Endothelial cell of umbilical vein (primary cell): Measurements from ENCODE around the gene PLAGL2. TPM values are rescaled to one million over a fixed set of nuclear protein-coding genes. Genes with fewer than 3 reads are reported as not detected.

Experiments used
- BruUV-seq: library from RNA; stranded (reverse); fragments of 400-500 nt; replicated peaks from 2 replicates; lab custom pipeline; 2021; lab: Mats Ljungman, UMichigan
- CTCF ChIA-PET: fragments of 300-600, 350-600 bp; sonication (Branson Sonifier 250); formaldehyde crosslinking; loops from one replicate; lab custom pipeline; 2021; ENCODE audit warnings: antibody characterized with exemption, inconsistent platforms; lab: Charles Lee
- POLR2A ChIA-PET: fragments of 300-600, 350-600 bp; sonication (Branson Sonifier 250); formaldehyde crosslinking; loops from one replicate; lab custom pipeline; 2021; ENCODE audit warnings: antibody characterized with exemption, inconsistent platforms; lab: Charles Lee
- DNase-seq: peaks from one replicate; pipeline ENCODE4 v3.0.0-alpha.2; 2011; ENCODE audit warnings: low read depth, low spot score
- FAIRE-seq: peaks from 2 replicates; lab custom pipeline; 2011; peaks lifted over from hg19 to GRCh38; lab: Jason Lieb, UNC
- H2AFZ ChIP-seq: 2 replicates; pipeline ENCODE4 v1.6.0; 2012; ENCODE audit warnings: low read depth, low read length, control low read depth, inconsistent platforms
- H3K27ac ChIP-seq: 2 replicates; pipeline ENCODE4 v1.5.1; 2011; ENCODE audit warnings: low read depth, mild to moderate bottlenecking, control low read depth, low read length, moderate library complexity; ENCODE audit not compliant: insufficient read depth
- H3K27me3 ChIP-seq, 2 experiments: 2 replicates each; pipeline versions ENCODE4 v1.6.0 to v1.6.1; 2011; ENCODE audit warnings: low read length in 2 of 2, mixed read lengths in 1 of 2; ENCODE audit not compliant: control insufficient read depth in 2 of 2, insufficient read depth in 2 of 2
- H3K36me3 ChIP-seq, 2 experiments: 2 replicates in 1 of 2; 3 replicates in 1 of 2; pipeline ENCODE4 v1.5.1; 2011; ENCODE audit warnings: low read length in 2 of 2, mild to moderate bottlenecking in 1 of 2, moderate library complexity in 1 of 2; ENCODE audit not compliant: control insufficient read depth in 2 of 2, insufficient read depth in 2 of 2; ENCODE audit errors: extremely low read depth in 1 of 2
- H3K4me1 ChIP-seq: 3 replicates; pipeline ENCODE4 v1.5.1; 2011; ENCODE audit warnings: mild to moderate bottlenecking, low read length; ENCODE audit not compliant: control insufficient read depth, insufficient read depth; ENCODE audit errors: extremely low read depth
- H3K4me2 ChIP-seq: 2 replicates; pipeline ENCODE4 v1.6.1; 2011; ENCODE audit warnings: low read length, control low read depth, mixed read lengths; ENCODE audit not compliant: insufficient read depth
- H3K4me3 ChIP-seq, 3 experiments: fragments of 200-600 bp in 1 of 3; sonication (generic), shearing (Covaris generic) in 1 of 3; replicated peaks in 1 of 3; 2 replicates each; pipeline ENCODE4 v1.5.1; 2011 to 2016; ENCODE audit warnings: control low read depth in 3 of 3, low read length in 3 of 3, mild to moderate bottlenecking in 2 of 3, inconsistent platforms in 1 of 3, low read depth in 1 of 3, moderate library complexity in 1 of 3; ENCODE audit not compliant: insufficient read depth in 1 of 3
- H3K79me2 ChIP-seq: 2 replicates; pipeline ENCODE4 v1.6.0; 2012; ENCODE audit warnings: low read length, inconsistent platforms; ENCODE audit not compliant: control insufficient read depth, insufficient read depth
- H3K9ac ChIP-seq: replicated peaks from 2 replicates; pipeline ENCODE3; 2011; ENCODE audit warnings: low read length, control low read depth; ENCODE audit not compliant: insufficient read depth; ENCODE audit errors: extremely low read depth
- H3K9me1 ChIP-seq: replicated peaks from 3 replicates; pipeline ENCODE4 v1.6.0; 2011; ENCODE audit warnings: mild to moderate bottlenecking, low read length; ENCODE audit not compliant: control insufficient read depth, insufficient read depth; ENCODE audit errors: extremely low read depth
- H3K9me3 ChIP-seq: replicated peaks from 2 replicates; pipeline ENCODE4 v1.5.1; 2012; ENCODE audit warnings: low read length, inconsistent platforms; ENCODE audit not compliant: control insufficient read depth, insufficient read depth
- H4K20me1 ChIP-seq: replicated peaks from 2 replicates; pipeline ENCODE3; 2011; ENCODE audit warnings: mild to moderate bottlenecking, low read length; ENCODE audit not compliant: control insufficient read depth, insufficient read depth; ENCODE audit errors: extremely low read depth
- CTCF ChIP-seq, 2 donors: IDR thresholded peaks; 1 replicate in 1 of 2; 2 replicates in 1 of 2; pipeline ENCODE4 v1.5.1; 2011; ENCODE audit warnings: low read length in 2 of 2, mild to moderate bottlenecking in 2 of 2, moderate library complexity in 2 of 2, control low read depth in 1 of 2, inconsistent platforms in 1 of 2, low read depth in 1 of 2; ENCODE audit not compliant: insufficient read depth in 1 of 2; ENCODE audit errors: extremely low read depth in 1 of 2
- EZH2 ChIP-seq: IDR thresholded peaks from 2 replicates; pipeline ENCODE4 v1.6.1; 2012; ENCODE audit warnings: borderline replicate concordance, low read depth, mild to moderate bottlenecking, moderate library complexity, low read length, inconsistent platforms; ENCODE audit not compliant: severe bottlenecking
- FOS ChIP-seq: IDR thresholded peaks from 2 replicates; pipeline ENCODE4 v1.6.1; 2011; ENCODE audit warnings: mild to moderate bottlenecking, low read length, moderate library complexity, borderline replicate concordance; ENCODE audit not compliant: insufficient read depth
- GATA2 ChIP-seq: IDR thresholded peaks from 2 replicates; pipeline ENCODE4 v1.7.0; 2011; ENCODE audit warnings: low read depth, mild to moderate bottlenecking, moderate library complexity, mixed read lengths, low read length; ENCODE audit not compliant: insufficient read length, insufficient read depth
- JUN ChIP-seq: IDR thresholded peaks from 2 replicates; pipeline ENCODE4 v1.6.1; 2011; ENCODE audit warnings: borderline replicate concordance, low read depth; ENCODE audit not compliant: insufficient read length, insufficient read depth
- MYC ChIP-seq: IDR thresholded peaks from one replicate; pipeline ENCODE4 v1.6.1; 2011; ENCODE audit warnings: mild to moderate bottlenecking, low read depth, low read length
- POLR2A ChIP-seq: IDR thresholded peaks from 2 replicates; pipeline ENCODE4 v1.6.1; 2012; ENCODE audit warnings: low read depth, mild to moderate bottlenecking, control low read depth, low read length
- POLR2AphosphoS5 ChIP-seq: IDR thresholded peaks from 2 replicates; pipeline ENCODE4 v1.6.1; 2012; ENCODE audit warnings: low read depth, mild to moderate bottlenecking, control low read depth, low read length, moderate library complexity; ENCODE audit not compliant: insufficient read depth
- dilution Hi-C: fragments of 300-500 bp; cut with MboI; formaldehyde crosslinking; loops from one replicate; pipeline ENCODE4 v1.15.0; 2019; ENCODE audit warnings: low sequenced_read_pairs; ENCODE audit not compliant: extremely low pct_ligation_motif_present
- intact Hi-C: fragments of 100-400 bp; cut with micrococcal nuclease; formaldehyde crosslinking; loops from one replicate; pipeline ENCODE4 v1.10.0; 2022
- polyA plus RNA-seq, 4 experiments: library from polyadenylated mRNA; depleted of rRNA in 3 of 4; stranded (reverse) in 3 of 4; unstranded in 1 of 4; fragments of >200 nt; gene quantifications; 2 replicates each; pipeline versions ENCODE4 v1.2.1 to v1.2.3, GENCODE V29; 2011 to 2012; ENCODE audit warnings: missing spikeins in 1 of 4
- total RNA-seq: library from RNA; stranded (reverse); gene quantifications from 2 replicates; pipeline ENCODE4 v1.2.3, GENCODE V29; 2021
- TF ChIP-seq, protein P1 (sequence below): IDR thresholded peaks from 2 replicates; pipeline ENCODE4 v1.6.1; 2011; ENCODE audit not compliant: insufficient read depth, insufficient read length

The PLAGL2 gene
- total and polyA plus RNA-seq, 2 donors (not counting 3 experiments of a cell fraction or from before 2014, with no cell fraction given): 8.2 to 15.2 TPM

- Histone ChIP-seq H3K27ac (no peak overlapping the region), H3K4me3 (no peak overlapping the region), H2AFZ (no peak overlapping the region), H4K20me1 (no peaks in the 10 kb centered on the region), H3K9me3 (no peaks in the 10 kb centered on the region), H3K36me3 (no peaks in the 10 kb centered on the region), H3K9ac (no peak overlapping the region), H3K4me2 (no peak overlapping the region), H3K4me1 (no peaks in the 10 kb centered on the region), H3K9me1 (no peaks in the 10 kb centered on the region), H3K27me3 (no peaks in the 10 kb centered on the region), H3K79me2 (no peaks in the 10 kb centered on the region)
- TF ChIP-seq, protein P1, sequence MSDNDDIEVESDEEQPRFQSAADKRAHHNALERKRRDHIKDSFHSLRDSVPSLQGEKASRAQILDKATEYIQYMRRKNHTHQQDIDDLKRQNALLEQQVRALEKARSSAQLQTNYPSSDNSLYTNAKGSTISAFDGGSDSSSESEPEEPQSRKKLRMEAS: no peak
- TF ChIP-seq EZH2 (no peak), POLR2A (no peak), GATA2 (no peak), FOS (no peak), CTCF (IDR thresholded peaks at IDR 0.05; ENCODE audit: extremely low read depth in 1 of 2, insufficient read depth in 1 of 2, low read depth in 1 of 2, low read length in 2 of 2) (no peak), MYC (no peak), JUN (no peak), POLR2AphosphoS5 (no peak)
- DNase-seq (no peak), FAIRE-seq (no peak)
- BruUV-seq: no TSS peak
- intact Hi-C loops (no loop called here), dilution Hi-C loops (no loop called here)
- ChIA-PET CTCF (no interaction called here), POLR2A (no interaction called here)
These were observed 37.4 kb upstream of the PLAGL2 start for GRCh38 chr20:32244959-32245358.
